ENCODE results near the gene MCUR1.
"Not testable (repeated sequence)": the region's sequence is repeated elsewhere in the genome, so short reads cannot be mapped to it uniquely, and the experiment has no call there.

Gene MCUR1

GRCh38 chr6:13851803-13852202 is 37.4 kb upstream of the MCUR1 start:
- TF ChIP-seq, protein P1, sequence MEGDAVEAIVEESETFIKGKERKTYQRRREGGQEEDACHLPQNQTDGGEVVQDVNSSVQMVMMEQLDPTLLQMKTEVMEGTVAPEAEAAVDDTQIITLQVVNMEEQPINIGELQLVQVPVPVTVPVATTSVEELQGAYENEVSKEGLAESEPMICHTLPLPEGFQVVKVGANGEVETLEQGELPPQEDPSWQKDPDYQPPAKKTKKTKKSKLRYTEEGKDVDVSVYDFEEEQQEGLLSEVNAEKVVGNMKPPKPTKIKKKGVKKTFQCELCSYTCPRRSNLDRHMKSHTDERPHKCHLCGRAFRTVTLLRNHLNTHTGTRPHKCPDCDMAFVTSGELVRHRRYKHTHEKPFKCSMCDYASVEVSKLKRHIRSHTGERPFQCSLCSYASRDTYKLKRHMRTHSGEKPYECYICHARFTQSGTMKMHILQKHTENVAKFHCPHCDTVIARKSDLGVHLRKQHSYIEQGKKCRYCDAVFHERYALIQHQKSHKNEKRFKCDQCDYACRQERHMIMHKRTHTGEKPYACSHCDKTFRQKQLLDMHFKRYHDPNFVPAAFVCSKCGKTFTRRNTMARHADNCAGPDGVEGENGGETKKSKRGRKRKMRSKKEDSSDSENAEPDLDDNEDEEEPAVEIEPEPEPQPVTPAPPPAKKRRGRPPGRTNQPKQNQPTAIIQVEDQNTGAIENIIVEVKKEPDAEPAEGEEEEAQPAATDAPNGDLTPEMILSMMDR (IDR thresholded peaks at IDR 0.05; ENCODE audit: borderline replicate concordance, control extremely low read depth, extremely low read depth, insufficient read depth, missing control alignments): no peak
- no peak for DNase-seq (ENCODE audit: low spot score)
- in situ Hi-C loops (cut with MboI; ENCODE audit: low sequenced_read_pairs, unreplicated experiment): no loop called here

GRCh38 chr6:13851330-13851729 is 37.0 kb upstream of the MCUR1 start:
- in situ Hi-C loops (cut with MboI; ENCODE audit: low sequenced_read_pairs, unreplicated experiment): no loop called here
- TF ChIP-seq, protein P1 (IDR thresholded peaks at IDR 0.05; ENCODE audit: borderline replicate concordance, control extremely low read depth, extremely low read depth, insufficient read depth, missing control alignments): no peak

GRCh38 chr6:13850690-13851089 is 36.3 kb upstream of the MCUR1 start:
- DNase-seq (ENCODE audit: low spot score); in situ Hi-C loops (cut with MboI; ENCODE audit: low sequenced_read_pairs, unreplicated experiment): not testable (repeated sequence)

More at GRCh38 chr6:13851330-13851729, 37.0 kb upstream of the MCUR1 start:
- DNase-seq (ENCODE audit: low spot score): no peak

- in situ Hi-C loops (cut with MboI; ENCODE audit: low sequenced_read_pairs, unreplicated experiment): no loop called here
- DNase-seq (ENCODE audit: low spot score): no peak
- TF ChIP-seq, protein P1 (IDR thresholded peaks at IDR 0.05; ENCODE audit: borderline replicate concordance, control extremely low read depth, extremely low read depth, insufficient read depth, missing control alignments): no peak
These were observed 34.3 kb upstream of the MCUR1 start for GRCh38 chr6:13848522-13849150.

- TF ChIP-seq, protein P1 (IDR thresholded peaks at IDR 0.05; ENCODE audit: borderline replicate concordance, control extremely low read depth, extremely low read depth, insufficient read depth, missing control alignments): no peak
- in situ Hi-C loops (cut with MboI; ENCODE audit: low sequenced_read_pairs, unreplicated experiment): no loop called here
- no peak for DNase-seq (ENCODE audit: low spot score)
These were observed 33.1 kb upstream of the MCUR1 start for GRCh38 chr6:13847326-13848050.

- in situ Hi-C loops (cut with MboI; ENCODE audit: low sequenced_read_pairs, unreplicated experiment): no loop called here
- no peak for DNase-seq (ENCODE audit: low spot score)
- TF ChIP-seq, protein P1 (IDR thresholded peaks at IDR 0.05; ENCODE audit: borderline replicate concordance, control extremely low read depth, extremely low read depth, insufficient read depth, missing control alignments): no peak
These were observed 32.5 kb upstream of the MCUR1 start for GRCh38 chr6:13846841-13847240.

DNA sequence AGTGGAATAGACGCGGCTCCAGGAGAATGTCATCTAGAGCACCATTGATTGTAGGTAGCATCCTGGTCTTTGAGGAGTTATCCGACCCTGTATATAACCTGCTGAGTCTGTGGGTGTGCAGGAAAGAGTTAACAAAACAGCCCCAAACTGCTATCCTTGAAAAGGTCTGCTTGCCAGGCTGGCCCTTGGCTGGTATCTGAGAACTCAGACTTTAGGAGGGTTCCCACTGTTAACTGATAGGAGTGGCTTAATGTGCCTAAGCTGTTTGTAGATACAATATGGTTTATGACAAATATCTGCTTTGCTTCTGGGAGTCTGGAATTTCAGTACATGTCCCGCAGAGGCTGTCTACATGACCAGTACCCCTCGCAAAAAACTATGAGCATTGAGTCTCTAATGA is 27.6 kb upstream of the MCUR1 start:
- TF ChIP-seq, protein P1 (IDR thresholded peaks at IDR 0.05; ENCODE audit: borderline replicate concordance, control extremely low read depth, extremely low read depth, insufficient read depth, missing control alignments): no peak
- in situ Hi-C loops (cut with MboI; ENCODE audit: low sequenced_read_pairs, unreplicated experiment): no loop called here
- DNase-seq (ENCODE audit: low spot score): no peak
